ENCODE data around the gene RFTN1. TPM values are rescaled to one million over a fixed set of nuclear protein-coding genes. Genes with fewer than 3 reads are reported as not detected.

Gene RFTN1
- total RNA-seq, 1 experiment from 2014 or later = 2.2 TPM

- Mint-ChIP-seq H3K4me1 (peaks cover 12 to 13% of the 10 kb centered on the region in 2 experiments), H3K27me3 (ENCODE audit: low read depth) (peaks cover 4% of the 10 kb centered on the region), H3K36me3 (ENCODE audit: insufficient read depth in 1 of 3, low read depth in 3 of 3) (no peaks in the 10 kb centered on the region), H3K27ac (no peak overlapping the region; a peak in 1 of 7 replicates), H3K4me3 (no peak overlapping the region), H3K9me3 (0 out of 5 replicates have a peak, but pooled peaks cover 0 to 3% of the 10 kb centered on the region in 2 experiments)
- H3K4me1 ChIP-seq (ENCODE audit: insufficient read depth, low read length) = peaks cover 8% of the 10 kb centered on the region; the same call in 1 of the 2 replicates
- no peak overlapping the region for H4K5ac ChIP-seq (ENCODE audit: insufficient read length, low read depth, low read length)
- H3K27me3 ChIP-seq (ENCODE audit: insufficient read depth, low read length) = no peaks in the 10 kb centered on the region
- peak overlapping the region; percentile 37 for H3K23ac ChIP-seq (ENCODE audit: insufficient read length, low read depth, low read length)
- H4K91ac ChIP-seq (ENCODE audit: insufficient read length, low read depth, low read length) = no peak overlapping the region
- DNase-seq = no peak
- no peak overlapping the region for H3K56ac ChIP-seq (ENCODE audit: insufficient read length, low read depth, low read length)
- no peaks in the 10 kb centered on the region for H3K9me3 ChIP-seq (ENCODE audit: control insufficient read depth, low read depth, low read length)
- H2AK5ac ChIP-seq (ENCODE audit: insufficient read length, low read length) = no peak overlapping the region
- no peak overlapping the region for H2BK120ac ChIP-seq (ENCODE audit: low read depth, low read length, poor library complexity, severe bottlenecking)
- no peak overlapping the region for H3K27ac ChIP-seq (ENCODE audit: insufficient read length, low read depth, low read length)
- H3K9ac ChIP-seq (ENCODE audit: extremely low read depth, insufficient read length, low read length) = no peak overlapping the region
- H2BK20ac ChIP-seq (ENCODE audit: low read depth, low read length, poor library complexity, severe bottlenecking) = no peak overlapping the region
- H3K23me2 ChIP-seq (ENCODE audit: insufficient read length, low read depth, low read length, poor library complexity, severe bottlenecking) = no peaks in the 10 kb centered on the region
- no peak overlapping the region for H2AFZ ChIP-seq (ENCODE audit: low read length)
- no CpG with 5 or more reads among the region's 7 CpGs for WGBS (ENCODE audit: extremely low coverage, insufficient read length, low lambda C conversion rate)
- no peak overlapping the region for H2BK15ac ChIP-seq (ENCODE audit: low read depth, low read length)
- no peak overlapping the region for H4K8ac ChIP-seq (replicated peaks; ENCODE audit: insufficient read length, low read depth, low read length)
- no peak overlapping the region for H3K4me2 ChIP-seq (ENCODE audit: insufficient read depth, insufficient read length, low read length)
- H3K79me2 ChIP-seq (ENCODE audit: insufficient read depth, low read length) = no peaks in the 10 kb centered on the region
- TF ChIP-seq, protein P1, sequence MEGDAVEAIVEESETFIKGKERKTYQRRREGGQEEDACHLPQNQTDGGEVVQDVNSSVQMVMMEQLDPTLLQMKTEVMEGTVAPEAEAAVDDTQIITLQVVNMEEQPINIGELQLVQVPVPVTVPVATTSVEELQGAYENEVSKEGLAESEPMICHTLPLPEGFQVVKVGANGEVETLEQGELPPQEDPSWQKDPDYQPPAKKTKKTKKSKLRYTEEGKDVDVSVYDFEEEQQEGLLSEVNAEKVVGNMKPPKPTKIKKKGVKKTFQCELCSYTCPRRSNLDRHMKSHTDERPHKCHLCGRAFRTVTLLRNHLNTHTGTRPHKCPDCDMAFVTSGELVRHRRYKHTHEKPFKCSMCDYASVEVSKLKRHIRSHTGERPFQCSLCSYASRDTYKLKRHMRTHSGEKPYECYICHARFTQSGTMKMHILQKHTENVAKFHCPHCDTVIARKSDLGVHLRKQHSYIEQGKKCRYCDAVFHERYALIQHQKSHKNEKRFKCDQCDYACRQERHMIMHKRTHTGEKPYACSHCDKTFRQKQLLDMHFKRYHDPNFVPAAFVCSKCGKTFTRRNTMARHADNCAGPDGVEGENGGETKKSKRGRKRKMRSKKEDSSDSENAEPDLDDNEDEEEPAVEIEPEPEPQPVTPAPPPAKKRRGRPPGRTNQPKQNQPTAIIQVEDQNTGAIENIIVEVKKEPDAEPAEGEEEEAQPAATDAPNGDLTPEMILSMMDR (conservative IDR thresholded peaks at IDR 0.05) = no peak
- no peak overlapping the region for H3T11ph ChIP-seq (ENCODE audit: low read length)
- H2BK12ac ChIP-seq (ENCODE audit: insufficient read length, low read depth, low read length) = no peak overlapping the region
- no peak overlapping the region for H3K14ac ChIP-seq (ENCODE audit: insufficient read depth, low read length)
- no peak overlapping the region for H2BK5ac ChIP-seq (ENCODE audit: insufficient read length, low read length)
- no peaks in the 10 kb centered on the region for H3K79me1 ChIP-seq (ENCODE audit: insufficient read depth, low read depth, low read length, poor library complexity, severe bottlenecking)
- H3K18ac ChIP-seq (ENCODE audit: insufficient read length, low read depth, low read length) = no peak overlapping the region
- H4K20me1 ChIP-seq (ENCODE audit: control insufficient read depth, insufficient read depth, insufficient read length) = no peaks in the 10 kb centered on the region
- H3K4ac ChIP-seq (ENCODE audit: low read depth, low read length) = no peak overlapping the region
Measured at GRCh38 chr3:16502347-16502908, 11.1 kb downstream of the RFTN1 start.
